Panc1 (cell line): Measurements from ENCODE around the gene ATP2B2.

ENCODE experiments used
- POLR2AphosphoS5 ChIP-seq: IDR thresholded peaks from 2 replicates; pipeline ENCODE4 v1.6.1; 2012; ENCODE audit warnings: mild to moderate bottlenecking, low read depth, low read length, moderate library complexity
- SIN3A ChIP-seq: IDR thresholded peaks from 2 replicates; pipeline ENCODE4 v1.6.1; 2012; ENCODE audit warnings: low read depth, mild to moderate bottlenecking, low read length, moderate library complexity, borderline replicate concordance; ENCODE audit not compliant: insufficient read depth
- TCF7L2 ChIP-seq: IDR thresholded peaks from 2 replicates; pipeline ENCODE4 v1.6.1; 2011; ENCODE audit warnings: mild to moderate bottlenecking, low read depth, low read length, inconsistent platforms
- TF ChIP-seq, protein P1 (sequence below): fragments of 450-650 bp; IDR thresholded peaks from 2 replicates; pipeline ENCODE4 v1.5.1; 2017; ENCODE audit warnings: mild to moderate bottlenecking
- TF ChIP-seq, protein P2 (sequence below), 2 experiments: IDR thresholded peaks; 2 replicates each; pipeline ENCODE4 v1.6.1; 2011 to 2012; ENCODE audit warnings: low read depth in 2 of 2, control low read depth in 1 of 2, low read length in 1 of 2, mild to moderate bottlenecking in 1 of 2, moderate library complexity in 1 of 2; ENCODE audit not compliant: insufficient read depth in 1 of 2

DNA sequence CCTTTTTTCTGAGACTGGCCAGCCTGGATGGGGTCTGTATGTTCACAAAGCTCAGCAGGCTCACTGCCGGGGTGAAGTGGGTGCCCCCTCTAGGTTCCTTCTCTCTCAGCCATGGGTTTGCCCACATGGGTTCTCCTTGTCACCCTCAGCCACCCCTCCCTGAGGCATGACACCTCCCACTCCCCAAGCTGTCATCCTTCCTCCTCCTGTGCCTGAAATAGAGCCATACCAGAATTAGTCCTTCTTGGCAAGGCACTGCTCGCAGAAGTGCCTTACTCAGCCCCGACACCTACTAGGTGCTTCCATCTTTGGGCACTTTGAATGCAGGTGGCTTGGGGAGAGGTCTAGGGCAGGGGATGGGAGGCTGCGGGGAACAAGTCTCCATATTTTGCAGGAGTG lies 121.5 kb downstream of the ATP2B2 start:
- TF ChIP-seq POLR2AphosphoS5 (no peak), SIN3A (no peak), TCF7L2 (no peak)
- TF ChIP-seq, protein P1, sequence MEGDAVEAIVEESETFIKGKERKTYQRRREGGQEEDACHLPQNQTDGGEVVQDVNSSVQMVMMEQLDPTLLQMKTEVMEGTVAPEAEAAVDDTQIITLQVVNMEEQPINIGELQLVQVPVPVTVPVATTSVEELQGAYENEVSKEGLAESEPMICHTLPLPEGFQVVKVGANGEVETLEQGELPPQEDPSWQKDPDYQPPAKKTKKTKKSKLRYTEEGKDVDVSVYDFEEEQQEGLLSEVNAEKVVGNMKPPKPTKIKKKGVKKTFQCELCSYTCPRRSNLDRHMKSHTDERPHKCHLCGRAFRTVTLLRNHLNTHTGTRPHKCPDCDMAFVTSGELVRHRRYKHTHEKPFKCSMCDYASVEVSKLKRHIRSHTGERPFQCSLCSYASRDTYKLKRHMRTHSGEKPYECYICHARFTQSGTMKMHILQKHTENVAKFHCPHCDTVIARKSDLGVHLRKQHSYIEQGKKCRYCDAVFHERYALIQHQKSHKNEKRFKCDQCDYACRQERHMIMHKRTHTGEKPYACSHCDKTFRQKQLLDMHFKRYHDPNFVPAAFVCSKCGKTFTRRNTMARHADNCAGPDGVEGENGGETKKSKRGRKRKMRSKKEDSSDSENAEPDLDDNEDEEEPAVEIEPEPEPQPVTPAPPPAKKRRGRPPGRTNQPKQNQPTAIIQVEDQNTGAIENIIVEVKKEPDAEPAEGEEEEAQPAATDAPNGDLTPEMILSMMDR: no peak
- TF ChIP-seq, protein P2, sequence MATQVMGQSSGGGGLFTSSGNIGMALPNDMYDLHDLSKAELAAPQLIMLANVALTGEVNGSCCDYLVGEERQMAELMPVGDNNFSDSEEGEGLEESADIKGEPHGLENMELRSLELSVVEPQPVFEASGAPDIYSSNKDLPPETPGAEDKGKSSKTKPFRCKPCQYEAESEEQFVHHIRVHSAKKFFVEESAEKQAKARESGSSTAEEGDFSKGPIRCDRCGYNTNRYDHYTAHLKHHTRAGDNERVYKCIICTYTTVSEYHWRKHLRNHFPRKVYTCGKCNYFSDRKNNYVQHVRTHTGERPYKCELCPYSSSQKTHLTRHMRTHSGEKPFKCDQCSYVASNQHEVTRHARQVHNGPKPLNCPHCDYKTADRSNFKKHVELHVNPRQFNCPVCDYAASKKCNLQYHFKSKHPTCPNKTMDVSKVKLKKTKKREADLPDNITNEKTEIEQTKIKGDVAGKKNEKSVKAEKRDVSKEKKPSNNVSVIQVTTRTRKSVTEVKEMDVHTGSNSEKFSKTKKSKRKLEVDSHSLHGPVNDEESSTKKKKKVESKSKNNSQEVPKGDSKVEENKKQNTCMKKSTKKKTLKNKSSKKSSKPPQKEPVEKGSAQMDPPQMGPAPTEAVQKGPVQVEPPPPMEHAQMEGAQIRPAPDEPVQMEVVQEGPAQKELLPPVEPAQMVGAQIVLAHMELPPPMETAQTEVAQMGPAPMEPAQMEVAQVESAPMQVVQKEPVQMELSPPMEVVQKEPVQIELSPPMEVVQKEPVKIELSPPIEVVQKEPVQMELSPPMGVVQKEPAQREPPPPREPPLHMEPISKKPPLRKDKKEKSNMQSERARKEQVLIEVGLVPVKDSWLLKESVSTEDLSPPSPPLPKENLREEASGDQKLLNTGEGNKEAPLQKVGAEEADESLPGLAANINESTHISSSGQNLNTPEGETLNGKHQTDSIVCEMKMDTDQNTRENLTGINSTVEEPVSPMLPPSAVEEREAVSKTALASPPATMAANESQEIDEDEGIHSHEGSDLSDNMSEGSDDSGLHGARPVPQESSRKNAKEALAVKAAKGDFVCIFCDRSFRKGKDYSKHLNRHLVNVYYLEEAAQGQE (IDR thresholded peaks at IDR 0.05; ENCODE audit: insufficient read depth in 1 of 2, low read depth in 2 of 2, low read length in 1 of 2): no peak
